Activated T-helper 2 cell treated with anti-CD3 and anti-CD28 coated beads, Interferon-gamma antibody, Interleukin-2, Interleukin-4, amounts not matched to agents 10 μg/mL and 5 μg/mL and 100 μg/mL, durations not matched to agents 14 hours and 24 hours and 36 hours (primary cell): ENCODE data around the gene TOLLIP. TPM values are rescaled to one million over a fixed set of nuclear protein-coding genes. Genes with fewer than 3 reads are reported as not detected.

Experiments
- DNase-seq: peaks from one replicate; pipeline ENCODE4 v3.0.0; 2021; ENCODE audit warnings: low spot score
- H3K27ac Mint-ChIP-seq: one replicate; pipeline ENCODE4 v1.8.0; 2021; ENCODE audit warnings: mixed read lengths
- H3K27me3 Mint-ChIP-seq: one replicate; pipeline ENCODE4 v1.8.0; 2021; ENCODE audit warnings: low read depth, mixed read lengths
- H3K36me3 Mint-ChIP-seq: one replicate; pipeline ENCODE4 v1.8.0; 2021; ENCODE audit warnings: low read depth, mixed read lengths
- H3K4me1 Mint-ChIP-seq: one replicate; pipeline ENCODE4 v1.8.0; 2021; ENCODE audit warnings: low read depth, mixed read lengths
- H3K4me3 Mint-ChIP-seq: one replicate; pipeline ENCODE4 v1.8.0; 2021; ENCODE audit warnings: low read depth, mild to moderate bottlenecking, moderate library complexity, mixed read lengths
- H3K9me3 Mint-ChIP-seq: one replicate; pipeline ENCODE4 v1.8.0; 2021; ENCODE audit warnings: mixed read lengths
- intact Hi-C: fragments of 100-400 bp; cut with micrococcal nuclease; formaldehyde crosslinking; loops from one replicate; pipeline ENCODE4 v1.15.1; 2023
- total RNA-seq: library from RNA; stranded (reverse); gene quantifications from 2 replicates; pipeline ENCODE4 v1.2.3, GENCODE V29; 2022

The TOLLIP gene
- total RNA-seq, 1 donor from 2014 or later: 35.0 TPM

DNA sequence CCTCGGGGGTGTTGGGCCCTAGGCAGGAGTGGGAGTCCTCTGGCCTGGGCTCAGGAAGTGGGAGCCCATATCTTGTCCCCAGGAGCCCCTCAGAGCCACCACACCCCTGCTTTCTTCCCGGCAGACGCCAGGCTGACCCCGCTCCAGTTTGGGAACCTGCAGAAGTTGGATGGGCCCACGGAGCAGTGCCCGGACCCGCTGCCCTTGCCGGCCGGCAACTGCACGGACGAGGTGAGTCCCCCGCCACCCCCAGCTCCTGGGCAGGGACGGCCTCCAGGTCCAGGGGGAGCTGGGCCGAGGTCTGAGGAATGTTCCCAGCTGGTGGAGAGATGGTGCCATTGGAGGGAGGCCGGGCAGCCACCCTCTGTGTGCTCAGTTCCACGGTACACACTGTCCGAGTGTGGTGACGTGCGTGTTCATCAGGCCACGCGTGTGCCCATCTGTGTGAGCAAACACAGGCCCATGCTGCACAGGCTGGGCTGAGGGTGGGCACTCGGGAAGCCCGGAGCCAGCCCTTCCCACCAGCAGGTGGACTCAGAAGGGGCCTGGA lies 81.8 kb downstream of the TOLLIP start:
- no peaks in the 10 kb centered on the region for H3K36me3 Mint-ChIP-seq
- no peaks in the 10 kb centered on the region for H3K4me1 Mint-ChIP-seq
- H3K27ac Mint-ChIP-seq: no peak overlapping the region
- H3K9me3 Mint-ChIP-seq: no peaks in the 10 kb centered on the region
- H3K27me3 Mint-ChIP-seq: no peaks in the 10 kb centered on the region
- H3K4me3 Mint-ChIP-seq: no peak overlapping the region
- intact Hi-C loops: no loop called here
- DNase-seq: no peak

DNA sequence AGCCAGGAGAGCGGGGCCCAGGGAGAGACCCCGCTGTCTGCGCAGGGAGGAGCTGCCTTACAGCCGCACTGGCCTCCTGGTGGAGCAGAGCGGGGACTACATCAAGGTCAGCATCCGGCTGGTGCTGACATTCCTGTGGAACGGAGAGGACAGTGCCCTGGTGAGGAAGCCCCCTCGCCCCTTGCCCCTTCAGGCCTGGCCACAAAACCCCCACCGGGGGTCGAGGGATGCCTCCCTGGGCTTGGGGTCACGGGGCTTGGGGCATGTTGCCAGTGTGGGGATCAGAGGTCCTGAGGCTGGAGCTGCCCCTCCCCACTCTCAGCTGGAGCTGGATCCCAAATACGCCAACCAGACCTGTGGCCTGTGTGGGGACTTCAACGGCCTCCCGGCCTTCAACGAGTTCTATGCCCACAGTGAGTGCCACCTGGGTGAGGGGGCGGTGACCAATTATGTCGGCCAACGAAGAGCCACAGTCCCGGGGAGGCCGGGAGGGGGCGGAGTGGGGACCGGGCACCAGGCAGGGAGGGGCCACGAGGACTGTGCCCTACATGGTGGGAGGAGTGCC lies 82.4 kb downstream of the TOLLIP start:
- intact Hi-C loops: no loop called here
- no peaks in the 10 kb centered on the region for H3K36me3 Mint-ChIP-seq

DNA sequence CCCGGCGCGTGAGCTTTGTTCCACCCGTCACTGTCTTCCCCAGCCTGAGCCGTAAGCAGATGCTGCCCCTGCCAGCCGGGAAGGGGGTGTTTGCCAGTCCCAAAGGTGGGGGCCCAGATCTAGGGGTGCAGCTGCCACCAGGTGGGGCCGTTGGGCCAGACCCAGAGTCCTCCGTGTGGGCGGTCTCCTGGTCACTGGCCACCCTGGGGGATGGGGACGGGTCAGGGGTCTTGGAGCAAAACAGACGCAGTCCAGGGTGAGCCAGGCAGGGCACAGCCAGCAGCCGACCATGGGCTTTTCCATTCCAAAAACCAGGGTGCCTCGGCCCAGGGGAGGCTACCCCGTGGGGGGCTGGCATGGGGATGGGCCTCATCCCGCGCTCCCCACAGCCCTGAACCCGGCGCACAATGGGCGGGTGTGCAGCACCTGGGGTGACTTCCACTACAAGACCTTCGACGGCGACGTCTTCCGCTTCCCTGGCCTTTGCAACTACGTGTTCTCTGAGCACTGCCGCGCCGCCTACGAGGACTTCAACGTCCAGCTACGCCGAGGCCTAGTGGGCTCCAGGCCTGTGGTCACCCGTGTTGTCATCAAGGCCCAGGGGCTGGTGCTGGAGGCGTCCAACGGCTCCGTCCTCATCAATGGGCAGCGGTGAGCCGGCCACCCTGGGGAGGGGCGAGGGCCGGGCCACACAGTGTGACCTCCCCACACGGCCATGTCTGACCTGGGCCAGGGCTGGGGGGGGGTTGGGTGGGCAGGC lies 83.0 kb downstream of the TOLLIP start:
- Mint-ChIP-seq H3K4me1 (no peaks in the 10 kb centered on the region), H3K9me3 (no peaks in the 10 kb centered on the region), H3K36me3 (no peaks in the 10 kb centered on the region), H3K27me3 (no peaks in the 10 kb centered on the region), H3K4me3 (no peak overlapping the region), H3K27ac (no peak overlapping the region)
- intact Hi-C loops: no loop called here
- DNase-seq: no peak

More for the DNA sequence above, 82.4 kb downstream of the TOLLIP start:
- no peaks in the 10 kb centered on the region for H3K27me3 Mint-ChIP-seq
- no peaks in the 10 kb centered on the region for H3K4me1 Mint-ChIP-seq
- no peak overlapping the region for H3K27ac Mint-ChIP-seq
- DNase-seq: no peak
- no peaks in the 10 kb centered on the region for H3K9me3 Mint-ChIP-seq
- no peak overlapping the region for H3K4me3 Mint-ChIP-seq

DNA sequence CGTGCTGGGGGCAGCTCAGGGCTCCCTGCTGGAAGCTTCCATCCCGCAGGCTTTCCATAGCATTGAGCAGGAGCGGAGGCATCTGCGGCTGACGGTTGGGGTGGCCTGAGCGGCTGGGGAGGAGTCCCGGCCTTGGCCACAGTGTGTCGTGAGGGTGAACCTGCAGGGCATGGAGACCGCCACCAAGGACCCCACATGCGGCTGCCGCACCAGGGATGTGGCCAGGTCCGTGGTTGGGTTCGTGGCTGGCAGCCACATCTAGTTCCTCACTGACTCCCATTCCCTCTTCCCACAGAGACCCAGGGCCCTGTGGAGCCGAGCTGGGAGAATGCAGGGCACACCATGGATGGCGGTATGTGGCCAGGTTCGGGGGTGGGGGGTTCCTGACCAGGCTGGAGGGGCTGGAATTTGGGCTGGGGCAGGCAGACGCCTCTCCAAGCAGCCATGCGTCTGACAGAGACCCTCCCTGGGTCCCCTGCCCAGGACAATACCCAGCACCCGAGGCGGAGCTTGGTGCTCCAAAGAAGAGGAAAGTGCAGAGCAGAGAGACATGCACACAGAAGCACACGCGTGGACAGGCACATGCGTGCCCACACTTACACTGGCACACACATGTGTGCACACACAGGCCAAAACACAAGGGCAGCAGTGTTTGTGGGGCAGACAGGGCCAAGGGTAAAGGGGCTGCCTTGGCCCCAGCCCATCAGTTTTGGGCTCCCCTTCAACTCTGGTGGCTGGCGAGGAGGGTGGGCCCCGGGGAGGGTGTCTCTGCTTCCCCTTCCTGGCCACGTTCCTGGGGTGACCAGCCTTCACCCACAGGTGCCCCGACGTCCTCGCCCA lies 83.8 kb downstream of the TOLLIP start:
- no peaks in the 10 kb centered on the region for H3K9me3 Mint-ChIP-seq
- H3K27ac Mint-ChIP-seq: no peak overlapping the region
- no peaks in the 10 kb centered on the region for H3K27me3 Mint-ChIP-seq
- no peaks in the 10 kb centered on the region for H3K36me3 Mint-ChIP-seq
- H3K4me3 Mint-ChIP-seq: no peak overlapping the region
- no peak for DNase-seq
- intact Hi-C loops: no loop called here
- no peaks in the 10 kb centered on the region for H3K4me1 Mint-ChIP-seq

DNA sequence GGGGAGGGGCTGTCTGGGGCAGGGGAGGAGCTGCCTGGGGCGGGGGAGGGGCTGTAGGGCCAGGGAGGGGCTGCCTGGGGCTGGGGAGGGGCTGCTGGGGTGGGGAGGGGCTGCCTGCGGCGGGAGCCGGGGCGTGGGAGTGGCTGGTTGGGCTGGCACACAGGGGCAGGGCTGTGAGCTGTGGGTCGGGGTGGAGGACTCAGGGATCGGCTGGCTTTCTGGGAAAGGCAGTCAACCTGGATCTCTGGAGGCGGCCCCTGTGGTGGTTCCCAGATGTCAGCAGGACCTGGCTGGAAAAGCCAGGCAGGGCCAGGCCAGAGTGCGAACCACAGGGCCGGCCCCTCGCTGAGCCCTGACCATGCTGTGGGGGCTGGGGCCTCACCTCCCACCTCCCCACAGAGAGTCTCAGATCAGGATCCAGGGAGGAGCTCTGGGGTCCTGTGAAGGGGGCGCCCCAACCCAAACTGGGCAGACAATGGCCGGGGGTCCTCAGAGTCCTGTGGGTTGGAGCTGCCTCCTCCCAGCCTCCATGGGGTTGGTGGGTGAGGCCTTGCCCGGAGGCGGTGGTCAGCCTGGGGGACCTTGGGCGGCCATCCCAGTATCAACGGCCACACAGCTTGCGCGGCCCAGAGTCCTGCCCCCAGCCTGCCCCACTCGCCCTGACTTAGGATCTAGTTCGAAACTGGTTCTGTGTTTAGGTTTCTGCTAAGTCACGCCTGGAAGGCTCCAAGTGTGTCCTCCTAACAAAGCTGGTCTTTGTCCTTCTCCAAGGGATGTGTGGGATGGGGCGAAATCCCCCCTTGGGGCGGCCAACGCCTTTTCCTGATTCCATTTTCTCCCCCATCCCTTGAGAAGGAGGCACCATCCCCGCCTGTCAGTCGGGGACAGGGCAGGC lies 84.7 kb downstream of the TOLLIP start:
- intact Hi-C loops: no loop called here
- DNase-seq: no peak
- H3K27me3 Mint-ChIP-seq: no peaks in the 10 kb centered on the region

More for the DNA sequence above, 84.7 kb downstream of the TOLLIP start:
- H3K27ac Mint-ChIP-seq: no peak overlapping the region
- no peaks in the 10 kb centered on the region for H3K4me1 Mint-ChIP-seq
- H3K36me3 Mint-ChIP-seq: no peaks in the 10 kb centered on the region
- no peak overlapping the region for H3K4me3 Mint-ChIP-seq
- no peaks in the 10 kb centered on the region for H3K9me3 Mint-ChIP-seq

Other genes with a start within 250 kb of the TOLLIP start
- gene MUC2, start 234.8 kb downstream of the TOLLIP start, total RNA-seq: not detected in 2 replicates
- gene MUC5AC, start 151.7 kb downstream of the TOLLIP start, total RNA-seq: not detected in 2 replicates
- gene MUC5B, start 86.6 kb downstream of the TOLLIP start, total RNA-seq: not detected in 2 replicates
- 1.5 and 1.6 TPM in 2 replicates for gene BRSK2, start 80.3 kb upstream of the TOLLIP start, total RNA-seq
- gene MOB2, start 177.1 kb upstream of the TOLLIP start, total RNA-seq: 23.1 and 23.3 TPM in 2 replicates